HG03060 (cell line): ENCODE measurements around the gene BIRC7.
"Not testable (repeated sequence)": the region's sequence is repeated elsewhere in the genome, so short reads cannot be mapped to it uniquely, and the experiment has no call there.

Source experiments
- ATAC-seq: cut with Tn5 transposase; IDR thresholded peaks from one replicate; pipeline ENCODE4 v1.9.1; 2021; ENCODE audit warnings: low read depth, moderate number of reproducible peaks; ENCODE audit not compliant: unreplicated experiment

Gene BIRC7

DNA sequence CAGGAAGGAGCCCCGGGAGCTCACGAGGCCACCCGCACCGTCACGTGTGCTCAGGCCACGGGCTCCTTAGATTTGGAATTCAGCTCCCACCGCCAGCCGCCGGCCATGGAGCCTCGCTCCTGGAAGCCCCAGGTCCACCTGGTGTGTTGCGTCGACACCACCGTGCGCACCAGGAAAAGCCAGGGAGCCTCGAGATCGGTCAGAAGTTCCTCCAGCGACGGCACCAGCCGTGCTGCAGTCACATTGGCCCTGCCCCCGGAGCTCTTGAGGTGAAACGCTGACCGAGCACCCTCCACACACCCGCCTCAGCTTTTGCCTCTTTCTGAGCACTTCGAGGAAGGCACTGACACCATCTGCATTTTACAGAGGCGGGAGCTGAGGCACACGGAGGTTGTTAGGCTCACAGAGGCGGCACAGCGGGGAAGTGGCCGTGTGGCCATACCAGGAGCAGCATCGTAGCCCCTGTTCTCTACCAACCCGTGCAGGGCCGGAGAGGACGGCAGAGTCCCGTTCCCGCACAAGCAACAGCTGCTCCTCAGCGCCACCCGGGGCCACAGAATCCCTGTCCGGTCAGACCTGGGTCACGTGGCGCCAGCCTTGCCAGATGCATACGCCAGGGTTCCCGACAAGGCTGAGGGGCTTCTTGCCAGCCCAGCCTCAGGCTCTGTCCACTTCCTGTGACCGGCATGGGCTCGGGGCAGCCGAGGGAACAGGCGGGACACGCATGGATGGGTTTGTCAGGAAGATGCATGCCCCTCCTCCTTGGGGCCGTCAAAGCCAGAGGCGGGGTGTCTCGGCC, 11.0 kb downstream of the BIRC7 start:
- no peak for ATAC-seq

- ATAC-seq: no peak
These were observed 12.0 kb downstream of the BIRC7 start for GRCh38 chr20:63247671-63248228.

DNA sequence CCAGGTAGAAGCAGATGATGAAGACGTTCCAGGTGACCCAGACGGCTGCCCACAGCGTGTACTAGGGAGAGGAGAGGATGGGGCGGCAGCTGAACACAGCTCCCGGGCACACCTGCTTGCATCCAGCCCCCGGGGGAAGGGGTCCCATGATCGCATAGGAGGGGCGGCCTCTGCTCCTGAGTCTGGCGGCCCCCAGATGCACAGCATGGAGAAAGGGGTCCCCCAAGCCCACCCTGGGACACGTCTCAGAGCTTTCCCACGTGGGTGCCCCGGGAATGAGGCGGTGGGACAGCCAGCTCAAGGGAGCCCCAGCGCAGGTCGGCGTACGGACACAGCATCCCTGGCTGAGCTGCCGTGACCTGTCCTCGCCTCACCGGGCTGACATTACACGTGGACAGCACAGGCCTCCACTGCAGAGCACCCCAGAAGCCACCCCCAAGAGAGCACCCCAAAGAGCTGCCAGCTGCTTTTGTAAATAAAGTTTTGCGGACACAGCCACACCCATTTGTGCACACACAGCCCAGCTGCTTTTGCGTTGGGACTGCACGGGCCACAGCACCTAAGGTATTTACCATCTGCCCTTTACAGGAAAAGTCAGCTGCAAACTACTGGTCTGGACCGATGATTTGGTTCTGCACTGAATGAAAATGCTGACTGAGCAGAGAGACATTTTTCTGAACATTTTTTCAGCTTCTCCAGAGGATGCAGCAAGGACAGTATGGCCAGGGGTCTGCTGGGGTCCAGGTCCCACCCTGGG, 13.3 kb downstream of the BIRC7 start:
- ATAC-seq: no peak

- ATAC-seq: no peak
These were observed 14.2 kb downstream of the BIRC7 start for GRCh38 chr20:63249891-63250290.

- not testable (repeated sequence) for ATAC-seq
These were observed 15.6 kb downstream of the BIRC7 start for GRCh38 chr20:63251350-63251749.

DNA sequence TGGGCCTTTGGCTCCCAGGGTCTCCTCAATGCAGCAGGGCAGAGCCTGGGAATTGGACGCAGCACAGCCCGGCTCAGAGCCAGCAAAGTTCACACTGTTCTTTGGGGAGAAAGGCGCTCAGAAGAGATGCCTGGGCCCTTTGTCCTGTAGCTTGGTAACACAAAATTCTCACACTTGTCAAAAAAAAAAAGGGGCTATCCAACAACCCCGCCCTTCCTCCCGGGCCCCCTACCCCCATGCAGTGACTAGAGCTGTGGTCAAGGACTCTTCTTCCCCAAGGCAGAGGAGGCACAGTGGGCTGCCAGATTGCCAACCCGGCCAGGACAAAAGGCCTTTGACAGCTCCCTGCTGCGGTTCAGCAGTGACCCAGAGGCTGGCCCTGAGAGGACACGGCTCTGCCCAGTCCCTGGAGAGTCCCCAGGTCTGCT, 16.6 kb downstream of the BIRC7 start:
- ATAC-seq: no peak

GRCh38 chr20:63253065-63253437, 17.3 kb downstream of the BIRC7 start:
- ATAC-seq: no peak

GRCh38 chr20:63253438-63254231, 17.9 kb downstream of the BIRC7 start:
- no peak for ATAC-seq

DNA sequence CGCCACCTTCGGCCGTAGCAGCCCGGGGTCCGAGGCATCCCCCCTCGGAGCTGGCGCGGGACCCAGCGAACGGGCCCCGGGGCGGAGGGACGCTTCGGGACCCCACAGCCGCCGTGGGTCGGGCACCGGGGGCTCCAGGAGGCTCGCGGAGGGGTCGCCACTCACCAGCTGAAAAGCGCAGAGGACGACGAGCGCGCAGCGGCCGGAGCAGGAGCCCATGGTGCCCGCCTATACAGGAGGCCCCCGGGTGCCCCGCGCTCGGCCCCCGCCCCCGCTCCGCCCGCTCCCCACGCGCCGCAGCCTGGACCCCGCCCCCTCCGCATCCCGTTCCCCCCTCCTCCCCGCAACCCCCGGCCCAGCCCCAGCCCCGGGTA, 18.5 kb downstream of the BIRC7 start, which contains the start of gene NKAIN4:
TSS of gene NKAIN4 (minus strand) at position 232 of the 374 bp plus-strand sequence. CDS start at position 219, 13 bp downstream.
- ATAC-seq: no peak

DNA sequence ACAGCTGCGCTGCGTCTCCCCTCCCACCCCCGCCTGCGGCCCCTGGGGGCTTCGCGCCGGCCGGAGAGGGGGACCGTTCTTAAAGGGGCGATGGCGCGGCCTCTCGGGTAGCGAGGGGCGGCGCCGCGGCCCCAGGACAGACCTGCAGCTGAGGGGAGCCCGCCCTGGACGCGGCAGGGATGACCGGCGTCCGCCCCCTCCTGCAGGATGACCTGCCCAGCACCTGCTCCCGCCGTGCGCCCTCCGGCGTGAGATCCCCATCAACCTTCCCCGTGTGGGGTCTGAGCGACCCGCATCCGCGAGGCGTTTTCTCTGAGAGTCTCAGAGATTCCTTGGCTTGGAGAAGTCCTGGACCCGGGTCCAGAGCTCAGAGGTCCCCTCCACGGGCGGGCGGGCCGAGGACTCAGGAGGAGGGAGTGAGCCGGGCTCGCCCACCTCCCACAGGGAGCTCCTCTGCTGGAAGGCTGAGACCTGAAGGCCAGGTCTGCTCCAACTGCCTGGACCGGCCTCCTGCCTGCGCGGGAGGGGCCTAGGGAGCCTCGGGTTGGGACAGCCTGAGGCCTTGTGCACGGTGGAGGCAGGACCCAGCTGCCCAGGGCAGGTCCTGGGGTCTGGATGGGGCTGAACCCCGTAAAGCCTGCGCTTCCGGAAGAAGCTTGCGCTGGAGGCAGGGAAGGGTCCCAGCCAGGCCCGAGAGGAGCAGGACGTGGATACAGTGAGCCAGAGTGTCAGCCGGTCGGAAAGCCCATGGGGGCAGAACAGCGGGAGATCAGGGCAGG, 19.1 kb downstream of the BIRC7 start:
- no peak for ATAC-seq

DNA sequence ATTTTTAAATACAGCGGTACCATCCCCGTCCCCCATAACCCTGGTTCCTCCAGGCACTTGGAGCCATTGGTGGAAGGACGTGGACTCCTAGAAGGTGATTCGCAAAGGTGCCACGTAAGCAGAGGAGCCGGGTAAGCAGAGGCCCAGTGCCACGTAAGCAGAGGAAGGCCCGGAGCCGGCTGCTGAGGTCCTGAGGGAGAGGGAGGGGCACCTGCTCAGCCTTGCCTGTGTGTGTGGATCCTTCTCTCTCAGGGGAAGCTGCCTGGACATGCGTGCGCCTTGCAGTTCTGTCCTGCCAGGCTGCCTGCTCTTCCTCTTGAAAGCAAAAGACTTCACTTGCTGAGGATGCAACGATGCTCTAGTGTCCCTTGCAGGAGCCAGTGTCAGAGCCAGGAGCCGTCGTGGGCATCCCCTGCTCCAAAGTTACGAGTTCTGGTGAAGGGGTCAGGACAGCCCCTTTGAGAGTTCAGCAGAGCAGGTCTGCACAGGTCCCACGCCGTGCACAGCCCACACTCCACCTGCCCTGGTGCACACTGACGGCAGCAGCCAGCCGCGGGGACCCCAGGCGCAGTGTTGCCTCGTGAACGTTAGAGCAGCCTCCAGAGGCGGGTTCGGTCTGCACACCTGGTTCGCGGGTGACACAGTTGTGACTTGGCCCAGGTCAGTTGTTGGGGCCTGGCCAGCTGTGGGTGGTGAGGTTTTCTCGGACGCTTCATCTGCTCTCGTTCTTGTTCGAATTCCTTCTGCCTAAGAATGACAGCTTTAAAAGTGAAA, 20.4 kb downstream of the BIRC7 start:
- no peak for ATAC-seq

DNA sequence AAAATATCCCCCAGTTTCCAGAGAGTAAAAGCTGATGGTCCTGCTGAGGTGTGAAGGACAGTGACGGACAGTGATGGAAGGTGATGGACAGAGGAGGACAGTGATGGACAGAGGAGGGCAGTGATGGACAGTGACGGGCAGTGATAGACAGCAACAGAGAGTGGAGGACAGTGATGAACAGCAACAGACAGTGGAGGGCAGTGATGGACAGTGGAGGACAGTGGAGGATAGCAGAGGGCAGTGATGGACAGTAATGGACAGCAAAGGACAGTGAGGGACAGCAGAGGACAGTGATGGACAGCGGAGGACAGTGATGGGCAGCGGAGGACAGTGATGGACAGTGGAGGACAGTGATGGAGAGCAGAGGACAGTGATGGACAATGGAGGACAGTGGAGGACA, 21.2 kb downstream of the BIRC7 start:
- ATAC-seq: no peak

DNA sequence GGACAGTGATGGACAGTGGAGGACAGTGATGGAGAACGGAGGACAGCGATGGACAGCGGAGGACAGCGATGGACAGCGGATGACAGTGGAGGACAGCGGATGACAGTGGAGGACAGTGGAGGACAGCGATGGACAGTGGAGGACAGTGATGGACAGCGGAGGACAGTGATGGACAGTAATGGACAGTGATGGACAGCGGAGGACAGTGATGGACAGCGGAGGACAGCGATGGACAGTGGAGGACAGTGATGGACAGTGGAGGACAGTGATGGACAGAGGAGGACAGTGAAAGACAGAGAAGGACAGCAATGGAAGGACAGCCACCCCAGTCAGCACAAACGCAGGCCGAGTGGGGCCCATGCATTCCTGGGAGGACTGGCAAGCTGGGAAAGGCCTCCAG, 21.9 kb downstream of the BIRC7 start:
- no peak for ATAC-seq

GRCh38 chr20:63258781-63259180, 23.1 kb downstream of the BIRC7 start:
- ATAC-seq: no peak

DNA sequence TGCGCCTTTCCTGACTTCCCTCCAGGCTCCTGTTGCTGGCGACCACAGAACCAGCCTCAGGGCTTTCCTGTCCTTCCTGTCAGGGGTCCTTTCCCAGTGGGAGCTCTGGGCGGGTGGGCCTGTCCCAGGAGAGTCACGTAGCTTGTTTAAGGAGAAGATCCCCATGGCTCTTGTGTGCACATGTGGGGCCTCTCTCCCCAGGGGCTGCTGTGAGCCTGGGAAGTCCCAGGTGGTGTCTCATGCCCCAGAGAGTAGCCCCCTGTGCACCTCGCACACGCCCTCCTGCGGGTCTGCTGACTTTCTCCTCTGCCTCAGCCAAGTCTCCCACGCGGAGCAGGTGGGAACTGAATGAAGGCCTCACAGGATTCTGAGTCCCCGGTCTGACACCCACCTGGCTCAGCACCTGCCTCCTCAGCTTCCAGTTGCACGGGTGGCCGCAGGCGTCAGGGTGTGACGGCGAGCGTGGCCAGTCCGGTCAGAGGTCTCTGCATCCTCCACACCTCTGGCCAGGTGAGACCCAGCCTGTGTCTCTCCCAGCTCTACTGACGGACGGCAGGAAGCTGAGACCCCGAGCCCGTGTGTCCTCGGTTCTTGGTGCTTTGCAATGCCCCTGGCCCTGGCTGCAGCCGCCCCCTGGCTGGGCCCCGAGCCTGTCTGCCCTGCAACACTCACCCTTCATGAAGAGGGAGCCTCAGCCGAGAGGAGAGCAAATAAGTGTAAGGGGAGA, 24.2 kb downstream of the BIRC7 start:
- no peak for ATAC-seq

DNA sequence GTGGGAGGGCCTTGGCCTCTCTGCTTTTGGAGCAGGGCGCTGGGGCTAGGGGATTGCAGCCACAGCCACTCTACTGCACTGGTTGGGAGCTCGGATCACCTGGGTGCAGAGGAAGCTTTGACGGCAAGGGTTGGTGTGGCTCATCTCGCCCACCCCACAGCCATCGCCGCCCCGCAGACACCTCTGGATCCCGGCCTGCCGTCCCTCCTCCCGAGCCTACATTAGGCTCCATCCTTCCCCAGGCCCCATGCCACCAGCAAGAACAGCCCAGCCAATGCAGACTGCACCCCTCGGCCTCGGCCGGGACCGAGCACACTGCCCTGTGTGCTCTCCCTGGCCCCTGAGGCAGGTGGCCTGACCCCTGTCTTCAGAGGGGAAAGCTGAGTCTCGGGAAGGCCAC, 24.8 kb downstream of the BIRC7 start:
- ATAC-seq: no peak

- ATAC-seq: no peak
These were observed 25.5 kb downstream of the BIRC7 start for GRCh38 chr20:63261060-63261794.
